Adipocyte (in vitro differentiated cells): ENCODE data around the gene VRK2.
A peak's percentile ranks its signal among the peaks of the same experiment; 100 is the strongest.
"Not testable (repeated sequence)": the region's sequence is repeated elsewhere in the genome, so short reads cannot be mapped to it uniquely, and the experiment has no call there.

ENCODE experiments used
- DNase-seq: peaks from one replicate; pipeline ENCODE4 v3.0.0-alpha.2; 2015; ENCODE audit warnings: low read depth
- H3K27me3 ChIP-seq: replicated peaks from 2 replicates; pipeline ENCODE4 v1.7.0; 2013; ENCODE audit warnings: mild to moderate bottlenecking, low read length, moderate library complexity; ENCODE audit not compliant: control insufficient read depth, insufficient read depth
- H3K36me3 ChIP-seq: 2 replicates; pipeline ENCODE4 v1.7.0; 2013; ENCODE audit warnings: low read length, mild to moderate bottlenecking, moderate library complexity; ENCODE audit not compliant: control insufficient read depth, insufficient read depth, severe bottlenecking
- H3K4me1 ChIP-seq: 2 replicates; pipeline ENCODE4 v1.7.0; 2013; ENCODE audit warnings: mild to moderate bottlenecking, low read length, moderate library complexity; ENCODE audit not compliant: control insufficient read depth, insufficient read depth
- H3K4me3 ChIP-seq: 2 replicates; pipeline ENCODE4 v1.7.0; 2013; ENCODE audit warnings: mild to moderate bottlenecking, low read length, moderate library complexity
- H3K9ac ChIP-seq: 2 replicates; pipeline ENCODE4 v1.7.0; 2013; ENCODE audit warnings: mild to moderate bottlenecking, low read length, moderate library complexity
- H3K9me3 ChIP-seq: 2 replicates; pipeline ENCODE4 v1.7.0; 2013; ENCODE audit warnings: mild to moderate bottlenecking, low read length, moderate library complexity; ENCODE audit not compliant: control insufficient read depth

The VRK2 gene

GRCh38 chr2:58170334-58170933 lies 123.8 kb downstream of the VRK2 start:
- not testable (repeated sequence) for H3K9me3 ChIP-seq, DNase-seq, H3K9ac ChIP-seq, H3K4me1 ChIP-seq, H3K4me3 ChIP-seq, H3K36me3 ChIP-seq, H3K27me3 ChIP-seq

- H3K4me1 ChIP-seq, DNase-seq: not testable (repeated sequence)
Measured at GRCh38 chr2:58171831-58172230, 125.2 kb downstream of the VRK2 start.

GRCh38 chr2:58177187-58177586 lies 130.6 kb downstream of the VRK2 start:
- not testable (repeated sequence) for H3K4me3 ChIP-seq, H3K4me1 ChIP-seq, DNase-seq, H3K9ac ChIP-seq, H3K9me3 ChIP-seq, H3K36me3 ChIP-seq, H3K27me3 ChIP-seq

More at GRCh38 chr2:58171831-58172230, 125.2 kb downstream of the VRK2 start:
- H3K36me3 ChIP-seq, H3K9me3 ChIP-seq, H3K9ac ChIP-seq, H3K27me3 ChIP-seq, H3K4me3 ChIP-seq: not testable (repeated sequence)

GRCh38 chr2:58180175-58180574 lies 133.6 kb downstream of the VRK2 start:
- not testable (repeated sequence) for H3K4me1 ChIP-seq, H3K36me3 ChIP-seq, H3K9me3 ChIP-seq, DNase-seq, H3K4me3 ChIP-seq, H3K9ac ChIP-seq, H3K27me3 ChIP-seq

GRCh38 chr2:58180635-58181034 lies 134.0 kb downstream of the VRK2 start:
- Histone ChIP-seq H3K9ac (no peak overlapping the region), H3K4me1 (no peaks in the 10 kb centered on the region), H3K36me3 (no peaks in the 10 kb centered on the region), H3K9me3 (no peaks in the 10 kb centered on the region), H3K4me3 (no peak overlapping the region), H3K27me3 (no peaks in the 10 kb centered on the region)
- no peak for DNase-seq

- DNase-seq, result no peak
- H3K9me3 ChIP-seq, result no peaks in the 10 kb centered on the region
- H3K4me3 ChIP-seq, result no peak overlapping the region
- no peaks in the 10 kb centered on the region for H3K27me3 ChIP-seq
- H3K4me1 ChIP-seq, result no peaks in the 10 kb centered on the region
- H3K36me3 ChIP-seq, result peaks cover 1% of the 10 kb centered on the region
- no peak overlapping the region for H3K9ac ChIP-seq
Measured at GRCh38 chr2:58182527-58182926, 135.9 kb downstream of the VRK2 start.

GRCh38 chr2:58186501-58186900 lies 139.9 kb downstream of the VRK2 start:
- no peaks in the 10 kb centered on the region for H3K9me3 ChIP-seq
- H3K27me3 ChIP-seq, result no peaks in the 10 kb centered on the region
- H3K4me1 ChIP-seq, result no peaks in the 10 kb centered on the region
- peaks cover 3% of the 10 kb centered on the region for H3K36me3 ChIP-seq
- no peak for DNase-seq
- no peak overlapping the region for H3K9ac ChIP-seq
- H3K4me3 ChIP-seq, result no peak overlapping the region

GRCh38 chr2:58187022-58187421 lies 140.4 kb downstream of the VRK2 start:
- DNase-seq, H3K9me3 ChIP-seq, H3K27me3 ChIP-seq, H3K36me3 ChIP-seq, H3K4me3 ChIP-seq, H3K4me1 ChIP-seq, H3K9ac ChIP-seq: not testable (repeated sequence)

- H3K4me1 ChIP-seq, result no peaks in the 10 kb centered on the region
- H3K27me3 ChIP-seq, result no peaks in the 10 kb centered on the region
- H3K36me3 ChIP-seq, result no peaks in the 10 kb centered on the region
- H3K9me3 ChIP-seq, result no peaks in the 10 kb centered on the region
- DNase-seq, result no peak
- H3K9ac ChIP-seq, result no peak overlapping the region
- H3K4me3 ChIP-seq, result no peak overlapping the region
Measured at GRCh38 chr2:58194458-58194857, 147.9 kb downstream of the VRK2 start.

GRCh38 chr2:58195662-58196061 lies 149.1 kb downstream of the VRK2 start:
- H3K9ac ChIP-seq, result no peak overlapping the region
- no peaks in the 10 kb centered on the region for H3K9me3 ChIP-seq
- no peak overlapping the region for H3K4me3 ChIP-seq
- no peaks in the 10 kb centered on the region for H3K36me3 ChIP-seq
- no peaks in the 10 kb centered on the region for H3K4me1 ChIP-seq
- H3K27me3 ChIP-seq, result no peaks in the 10 kb centered on the region
- DNase-seq, result peak; percentile 76

GRCh38 chr2:58197894-58198293 lies 151.3 kb downstream of the VRK2 start:
- no peak for DNase-seq
- Histone ChIP-seq H3K9me3 (no peaks in the 10 kb centered on the region), H3K9ac (no peak overlapping the region), H3K4me3 (no peak overlapping the region), H3K36me3 (no peaks in the 10 kb centered on the region), H3K27me3 (no peaks in the 10 kb centered on the region), H3K4me1 (peaks cover 4% of the 10 kb centered on the region)

GRCh38 chr2:58202404-58202803 lies 155.8 kb downstream of the VRK2 start:
- DNase-seq, result peak; percentile 21
- no peak overlapping the region for H3K4me3 ChIP-seq
- peaks cover 4% of the 10 kb centered on the region for H3K4me1 ChIP-seq
- no peaks in the 10 kb centered on the region for H3K36me3 ChIP-seq
- no peak overlapping the region for H3K9ac ChIP-seq
- H3K9me3 ChIP-seq, result no peaks in the 10 kb centered on the region
- no peaks in the 10 kb centered on the region for H3K27me3 ChIP-seq
